ENCODE results near the gene GZF1.
"Not testable (repeated sequence)": the region's sequence is repeated elsewhere in the genome, so short reads cannot be mapped to it uniquely, and the experiment has no call there.

The GZF1 gene

GRCh38 chr20:23347791-23348190 lies 14.2 kb upstream of the GZF1 start:
- DNase-seq: no peak

- not testable (repeated sequence) for DNase-seq
These were observed 13.5 kb upstream of the GZF1 start for GRCh38 chr20:23348510-23348909.

- peak; percentile 86 for DNase-seq
These were observed 12.4 kb upstream of the GZF1 start for GRCh38 chr20:23349338-23350195.

GRCh38 chr20:23350196-23350903 lies 11.6 kb upstream of the GZF1 start, which contains the start of gene NXT1:
TSS of gene NXT1 (plus strand) at chr20:23350791. CDS start at chr20:23354042, 3,251 bp downstream.
- peak; percentile 98 for DNase-seq

GRCh38 chr20:23350904-23351838 lies 10.8 kb upstream of the GZF1 start:
- DNase-seq: peak; percentile 78

GRCh38 chr20:23356203-23356602 lies 5.8 kb upstream of the GZF1 start:
- no peak for DNase-seq

- peak; percentile 100 for DNase-seq
These were observed 4.0 kb upstream of the GZF1 start for GRCh38 chr20:23357767-23358562.

GRCh38 chr20:23358563-23358906 lies 3.4 kb upstream of the GZF1 start:
- DNase-seq: no peak

- no peak for DNase-seq
These were observed 2.9 kb upstream of the GZF1 start for GRCh38 chr20:23358923-23359593.

- DNase-seq: no peak
These were observed 1.5 kb upstream of the GZF1 start for GRCh38 chr20:23360531-23360930.

GRCh38 chr20:23361119-23361475 lies 885 bp upstream of the GZF1 start:
- DNase-seq: no peak

GRCh38 chr20:23362392-23363256 lies 642 bp downstream of the GZF1 start:
- peak; percentile 48 for DNase-seq

- DNase-seq: no peak
These were observed 1.3 kb downstream of the GZF1 start for GRCh38 chr20:23363257-23363649.

GRCh38 chr20:23365390-23366165 lies 3.6 kb downstream of the GZF1 start:
- DNase-seq: no peak

- peak; percentile 34 for DNase-seq
These were observed 4.4 kb downstream of the GZF1 start for GRCh38 chr20:23366384-23366783.

- DNase-seq: no peak
These were observed 5.8 kb downstream of the GZF1 start for GRCh38 chr20:23367770-23368169.

- DNase-seq: no peak
These were observed 6.5 kb downstream of the GZF1 start for GRCh38 chr20:23368316-23369071.

- no peak for DNase-seq
These were observed 7.3 kb downstream of the GZF1 start for GRCh38 chr20:23369072-23369823.

All from CD4-positive, alpha-beta T cell treated with Interleukin-10 for 1 hour (primary cell).